CMK (cell line): ENCODE results near the gene POC1B.

Experiments
- DNase-seq: peaks from one replicate; pipeline ENCODE4 v3.0.0-alpha.2; 2010; ENCODE audit warnings: low read depth

The POC1B gene

DNA sequence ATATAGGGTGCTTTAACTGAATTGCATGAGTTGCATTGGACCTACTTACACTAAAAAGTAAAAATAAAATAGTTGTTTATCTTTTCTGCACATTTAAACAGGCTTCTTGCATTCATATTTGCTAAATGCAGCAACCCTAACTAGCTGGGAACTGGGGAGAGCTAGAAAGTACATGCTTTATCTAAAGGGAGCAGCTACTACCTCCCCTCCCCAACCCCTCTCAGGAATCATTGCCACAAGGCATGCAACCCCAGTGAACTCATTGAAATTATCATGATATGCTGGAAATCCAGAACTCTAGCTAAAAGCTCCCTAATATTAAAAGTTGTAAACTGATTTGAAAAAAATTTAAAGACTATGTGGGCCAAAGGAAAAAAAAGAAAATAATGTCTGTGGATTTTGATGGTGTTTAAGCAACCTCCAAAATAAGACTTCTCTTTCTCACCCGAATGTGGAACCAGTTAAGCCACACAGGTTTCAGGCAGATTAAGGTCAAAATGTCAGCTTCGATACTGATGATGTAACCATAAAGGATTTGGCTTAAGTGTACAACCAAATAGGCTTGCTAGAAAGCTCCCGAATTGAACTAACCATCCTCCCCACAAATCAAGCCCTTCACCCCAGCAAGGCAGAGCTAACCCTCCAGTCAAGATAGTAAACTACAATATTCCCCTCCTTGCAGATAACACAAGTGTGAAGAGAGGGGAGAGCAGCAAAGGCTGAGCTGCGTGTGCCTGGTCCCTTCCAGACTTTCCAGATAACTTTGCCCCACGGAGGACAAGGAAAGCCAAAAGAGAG lies 13.8 kb upstream of the POC1B start:
- no peak for DNase-seq

DNA sequence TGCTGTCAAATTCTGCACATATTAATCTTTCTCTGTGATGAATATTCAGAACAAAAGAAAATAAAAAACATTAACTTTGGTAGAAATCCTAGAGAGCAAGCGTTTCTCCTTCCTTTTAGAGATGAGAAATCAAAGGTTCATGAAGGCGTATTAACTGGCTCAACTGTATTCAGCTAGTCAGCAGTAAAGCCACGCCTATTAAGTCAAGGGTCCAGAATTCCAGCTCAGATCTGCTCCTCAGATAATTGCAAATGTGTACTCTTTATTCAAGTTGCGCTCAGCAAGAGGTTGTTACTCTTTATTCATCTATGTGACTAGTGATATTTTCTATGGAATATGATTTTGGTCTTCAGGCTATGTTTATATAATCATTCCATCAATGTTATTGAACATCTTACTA lies 13.1 kb upstream of the POC1B start:
- no peak for DNase-seq

DNA sequence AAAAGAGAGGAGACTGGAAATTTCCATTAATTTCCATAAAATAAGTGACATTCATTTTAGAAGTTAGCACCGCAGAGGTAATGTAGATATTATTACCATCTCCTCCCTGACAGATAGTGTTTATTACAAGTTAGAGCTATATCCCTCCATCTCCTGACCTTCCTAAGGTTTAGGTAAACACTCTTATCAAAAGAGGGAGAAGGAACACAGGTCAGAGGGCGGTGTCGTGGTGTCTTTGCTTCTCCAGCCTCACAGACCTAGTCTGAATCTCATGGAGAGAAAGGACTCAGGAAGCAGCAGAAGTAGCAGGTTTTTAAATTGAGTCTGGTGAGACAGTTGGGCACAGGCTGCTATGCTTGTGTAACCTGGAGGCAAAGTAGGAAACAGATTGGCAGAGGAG lies 11.5 kb upstream of the POC1B start:
- no peak for DNase-seq

DNA sequence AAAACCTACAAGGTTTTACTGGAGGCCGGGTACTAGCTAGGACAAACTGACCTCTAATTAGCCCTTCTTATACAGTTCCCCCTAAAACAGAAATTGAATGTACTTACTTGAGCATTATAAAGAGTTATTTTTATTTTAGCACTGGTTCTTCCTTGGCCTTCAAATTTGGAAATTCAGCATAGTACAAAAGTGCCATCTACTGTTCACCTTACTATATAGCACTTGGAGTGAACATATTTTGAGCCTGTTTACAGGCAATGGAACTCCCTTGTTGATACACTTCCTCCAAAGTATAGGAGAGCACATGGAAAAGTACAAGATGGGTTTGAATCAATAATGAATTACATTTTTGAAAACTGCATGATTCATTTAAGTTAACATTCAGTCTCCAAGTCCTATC lies 3.9 kb upstream of the POC1B start:
- DNase-seq: no peak

DNA sequence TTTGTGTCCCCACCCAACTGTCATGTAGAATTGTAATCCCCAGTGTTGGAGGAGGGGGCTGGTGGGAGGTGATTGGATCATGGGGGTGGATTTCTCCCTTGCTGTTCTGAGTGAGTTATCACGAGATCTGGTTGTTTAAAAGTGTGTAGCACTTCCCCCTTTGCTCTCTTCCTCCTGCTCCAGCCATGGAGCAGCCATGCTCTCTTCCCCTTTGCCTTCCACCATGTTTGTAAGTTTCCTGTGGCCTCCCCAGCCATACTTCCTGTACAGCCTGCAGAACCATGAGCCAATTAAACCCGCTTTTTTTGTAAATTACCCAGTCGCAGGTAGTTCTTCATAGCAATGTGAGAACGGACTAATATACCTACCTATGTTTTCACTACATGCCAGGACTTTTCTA lies 2.6 kb upstream of the POC1B start:
- DNase-seq: no peak

DNA sequence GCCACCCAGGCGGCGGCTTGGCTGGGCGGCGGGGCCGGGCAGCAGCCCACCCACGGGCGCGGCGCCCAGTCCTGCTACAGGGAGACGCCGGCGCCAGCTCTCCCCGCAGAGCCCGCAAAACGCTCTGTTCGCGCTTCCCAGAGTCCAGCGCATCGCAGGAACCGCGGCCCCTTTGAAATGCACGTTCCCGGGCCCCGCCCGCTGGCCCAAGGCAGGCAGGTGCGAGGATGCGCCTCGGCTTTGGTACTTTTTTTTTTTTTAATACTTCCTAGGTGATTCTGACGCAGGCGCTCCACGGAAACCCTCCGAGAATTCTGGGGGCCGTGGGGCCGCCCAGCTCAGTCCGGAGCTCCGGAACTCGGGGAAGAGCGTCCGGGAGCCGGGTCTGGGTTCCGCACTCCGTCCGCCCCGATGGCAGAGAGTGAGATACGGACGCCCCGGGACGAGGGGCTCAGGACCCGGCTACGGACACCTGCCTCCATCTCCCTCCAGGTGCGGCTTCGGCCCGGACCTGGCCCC lies 483 bp downstream of the POC1B start:
- DNase-seq: no peak

DNA sequence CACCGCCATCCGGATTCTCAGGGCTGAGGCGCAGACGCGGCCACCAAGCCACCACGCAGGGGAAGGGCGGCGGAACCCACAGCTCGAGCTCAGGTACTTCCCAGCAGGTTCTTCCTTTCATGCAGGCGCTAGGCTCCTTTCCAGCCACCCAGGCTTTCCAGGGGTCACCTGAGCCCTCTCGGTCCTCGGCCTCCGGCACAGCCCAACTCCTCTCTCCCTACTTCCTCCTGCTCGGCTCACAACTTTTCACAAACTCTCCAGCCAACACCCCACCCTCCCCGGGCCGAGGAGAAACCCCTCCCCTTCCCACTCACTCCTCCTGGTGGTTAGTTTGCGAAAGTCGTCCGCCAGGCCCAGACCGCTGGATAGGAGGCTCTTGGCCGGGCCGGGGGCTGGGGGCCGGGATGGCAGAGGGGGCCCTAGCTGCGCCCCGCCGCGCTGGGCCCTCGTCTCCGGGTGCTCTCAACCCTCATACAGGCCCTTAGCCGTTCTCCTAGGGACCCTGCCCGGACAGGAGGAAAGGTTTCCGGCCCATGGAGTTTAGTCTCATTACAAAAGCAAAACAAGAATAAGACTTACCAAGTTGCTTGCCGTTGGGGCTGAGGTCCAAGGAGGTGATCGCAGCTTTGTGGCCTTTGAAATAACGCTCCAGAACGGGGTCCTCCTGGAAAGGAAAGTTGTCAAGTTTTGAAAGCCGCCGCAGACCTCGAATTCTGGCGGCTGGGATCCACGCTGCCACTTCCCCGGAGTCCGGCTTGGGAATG lies 1.1 kb downstream of the POC1B start, which contains the start of gene GALNT4:
GALNT4 (minus strand) TSS at position 256 of the 764 bp plus-strand sequence; CDS start at position 9, 247 bp downstream.
- no peak for DNase-seq

DNA sequence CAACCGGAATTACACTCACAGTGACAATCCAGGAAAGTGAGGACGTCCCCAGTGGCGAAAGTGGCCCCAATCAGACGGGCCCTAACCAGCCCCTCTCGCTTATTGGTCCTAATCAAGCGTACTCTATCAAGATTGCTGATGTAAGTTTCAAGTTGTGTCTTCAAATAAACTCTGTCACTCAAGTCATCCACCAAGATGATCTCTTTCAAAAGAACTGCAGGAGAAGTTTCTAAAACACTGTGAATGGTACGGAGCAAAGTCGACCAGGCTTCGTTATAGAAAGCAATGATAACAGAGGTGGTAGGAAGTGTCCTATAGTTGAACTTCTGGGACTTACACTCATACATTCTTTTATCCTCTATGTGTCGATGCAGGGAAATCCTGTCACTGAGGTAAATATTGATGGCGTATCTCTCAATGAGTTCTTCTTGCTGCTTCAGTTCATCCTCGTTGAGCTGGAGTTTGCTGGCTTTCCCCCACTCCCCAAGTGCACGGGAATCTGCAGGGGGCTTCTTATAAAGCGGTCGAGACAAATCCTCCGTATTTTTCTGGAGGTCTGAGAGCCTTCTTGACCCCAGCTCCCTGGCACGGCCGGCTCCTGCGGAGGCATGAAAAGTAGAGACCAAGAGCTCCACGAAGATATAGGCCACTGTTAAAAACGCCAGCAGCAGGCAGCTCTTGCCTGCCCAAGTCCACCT lies 1.9 kb downstream of the POC1B start:
- no peak for DNase-seq

DNA sequence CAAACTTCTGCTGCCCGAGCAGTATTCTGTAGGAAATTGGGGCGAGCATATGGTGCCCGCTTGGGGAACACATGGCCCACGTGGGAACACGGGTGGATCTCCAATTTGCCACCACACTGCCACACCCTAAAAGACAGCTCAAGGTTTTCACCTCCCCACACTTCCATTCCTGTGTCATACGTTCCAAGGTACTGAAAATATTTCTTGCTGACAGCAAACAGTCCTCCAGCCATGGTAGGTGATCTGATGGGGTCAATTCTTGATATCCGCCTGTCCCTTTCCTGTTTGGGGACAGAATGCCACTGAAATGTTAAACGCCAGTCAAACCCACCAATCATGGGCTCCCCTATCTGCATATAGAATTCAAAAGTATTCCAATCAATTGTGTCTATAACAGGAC lies 2.5 kb downstream of the POC1B start:
- DNase-seq: no peak

DNA sequence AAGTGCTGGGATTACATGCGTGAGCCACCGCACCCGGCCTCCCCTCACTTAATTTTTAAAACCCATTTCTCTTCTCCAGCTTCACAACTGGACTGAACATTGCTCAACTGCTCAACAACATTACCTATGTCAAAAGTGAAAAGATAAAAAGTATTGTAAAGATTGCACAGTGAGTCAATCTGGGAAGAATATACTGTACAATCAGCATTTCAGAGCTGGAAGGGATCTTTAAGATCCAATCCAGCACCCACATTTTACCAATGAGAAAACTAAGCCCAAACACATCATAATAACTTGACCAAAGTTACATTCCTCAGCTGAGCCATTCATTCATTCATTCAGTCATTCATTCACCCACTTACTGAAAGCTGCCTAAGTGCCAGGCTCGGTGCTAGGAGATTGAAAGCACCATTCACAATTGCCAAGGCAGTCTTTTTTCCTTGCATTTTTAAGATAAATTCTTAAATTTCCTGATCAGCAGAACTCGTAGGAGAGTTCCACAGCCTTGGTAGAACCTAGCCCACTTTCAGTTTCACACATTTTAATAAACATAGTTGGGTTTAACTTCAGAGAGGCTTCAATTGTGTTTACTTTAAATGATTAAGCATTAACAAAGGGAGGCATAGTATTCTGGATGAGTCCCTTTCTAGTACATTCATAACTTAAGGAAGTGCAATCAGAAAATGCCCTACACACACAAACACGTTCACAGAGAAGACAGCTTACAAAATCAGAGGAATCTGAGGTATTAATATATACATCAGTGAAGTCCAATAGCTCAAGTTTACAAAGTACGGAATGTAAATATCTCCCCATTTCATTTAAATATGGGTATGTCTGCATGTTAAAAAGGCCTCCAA lies 4.3 kb downstream of the POC1B start:
- no peak for DNase-seq

DNA sequence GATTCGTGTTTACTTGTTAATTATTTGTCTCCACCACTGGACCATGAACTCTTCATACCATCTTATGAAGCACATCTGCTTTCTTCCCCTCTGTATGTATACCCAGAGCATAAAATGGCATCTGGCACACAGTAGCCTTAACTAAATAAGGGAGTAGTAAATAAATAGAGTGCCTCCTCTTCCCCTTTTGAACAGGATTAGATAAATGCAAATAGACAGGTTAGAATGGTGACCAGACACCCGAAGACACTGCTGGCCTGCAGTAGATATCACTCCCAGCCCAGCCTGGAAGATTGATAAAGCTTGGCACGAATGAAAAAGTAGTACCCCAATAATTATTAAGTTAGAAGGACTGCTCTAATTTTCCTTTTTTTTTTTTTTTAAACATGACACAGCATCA lies 8.1 kb downstream of the POC1B start:
- DNase-seq: no peak

DNA sequence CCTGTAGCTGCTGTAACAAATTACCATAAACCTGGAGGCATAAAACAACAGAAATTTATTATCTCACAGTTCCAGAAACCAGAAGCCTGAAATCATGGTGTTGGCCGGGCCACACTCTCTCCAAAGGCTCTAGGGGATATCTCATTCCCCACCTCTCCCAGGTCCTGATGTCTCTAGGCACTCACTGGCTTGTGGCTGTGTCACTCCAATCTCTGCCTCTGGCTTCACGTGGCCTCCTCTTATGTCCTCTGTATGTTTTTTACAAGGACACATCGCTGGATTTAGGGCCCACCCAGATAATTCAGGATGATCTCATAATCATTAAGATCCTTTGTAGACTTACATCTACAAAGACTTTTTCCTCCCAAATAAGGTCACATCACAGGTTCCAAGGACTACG lies 9.2 kb downstream of the POC1B start:
- DNase-seq: no peak

DNA sequence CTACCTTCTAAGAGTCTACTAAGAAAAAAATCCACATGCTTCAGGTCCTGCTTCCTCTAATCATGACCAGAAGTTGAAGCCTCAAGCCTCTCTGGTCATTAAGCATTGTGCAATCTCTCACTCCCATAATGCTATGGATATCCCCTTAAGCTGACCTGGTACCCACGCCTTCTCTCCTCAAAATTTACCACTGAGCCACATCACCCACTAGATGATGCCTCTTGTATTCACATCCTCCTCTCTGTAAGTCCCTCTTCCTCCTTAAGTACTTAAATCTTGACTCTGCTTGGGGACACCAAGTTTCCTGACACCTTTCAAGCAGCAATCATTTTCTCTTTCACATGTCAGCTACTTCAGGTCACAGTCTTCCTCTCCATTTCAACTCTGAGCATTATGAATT lies 11.1 kb downstream of the POC1B start:
- DNase-seq: no peak

DNA sequence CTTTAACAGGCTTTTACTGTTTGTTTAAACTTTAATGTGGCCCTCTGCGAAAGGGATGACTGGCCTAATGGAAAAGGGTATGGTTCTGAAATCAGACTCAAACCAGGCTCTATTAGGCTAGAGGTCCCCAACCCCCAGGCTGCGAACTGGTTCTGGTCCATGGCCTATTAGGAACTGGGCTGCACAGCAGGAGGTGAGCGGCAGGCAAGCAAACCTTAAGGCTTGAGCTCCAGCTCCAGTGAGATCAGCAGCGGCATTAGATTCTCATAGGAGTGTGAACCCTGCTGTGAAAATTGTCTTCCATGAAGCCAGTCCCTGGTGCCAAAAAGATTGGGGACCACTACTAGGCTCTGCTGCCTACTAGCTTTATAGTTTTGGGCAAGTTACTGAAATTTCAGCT lies 12.3 kb downstream of the POC1B start:
- no peak for DNase-seq

DNA sequence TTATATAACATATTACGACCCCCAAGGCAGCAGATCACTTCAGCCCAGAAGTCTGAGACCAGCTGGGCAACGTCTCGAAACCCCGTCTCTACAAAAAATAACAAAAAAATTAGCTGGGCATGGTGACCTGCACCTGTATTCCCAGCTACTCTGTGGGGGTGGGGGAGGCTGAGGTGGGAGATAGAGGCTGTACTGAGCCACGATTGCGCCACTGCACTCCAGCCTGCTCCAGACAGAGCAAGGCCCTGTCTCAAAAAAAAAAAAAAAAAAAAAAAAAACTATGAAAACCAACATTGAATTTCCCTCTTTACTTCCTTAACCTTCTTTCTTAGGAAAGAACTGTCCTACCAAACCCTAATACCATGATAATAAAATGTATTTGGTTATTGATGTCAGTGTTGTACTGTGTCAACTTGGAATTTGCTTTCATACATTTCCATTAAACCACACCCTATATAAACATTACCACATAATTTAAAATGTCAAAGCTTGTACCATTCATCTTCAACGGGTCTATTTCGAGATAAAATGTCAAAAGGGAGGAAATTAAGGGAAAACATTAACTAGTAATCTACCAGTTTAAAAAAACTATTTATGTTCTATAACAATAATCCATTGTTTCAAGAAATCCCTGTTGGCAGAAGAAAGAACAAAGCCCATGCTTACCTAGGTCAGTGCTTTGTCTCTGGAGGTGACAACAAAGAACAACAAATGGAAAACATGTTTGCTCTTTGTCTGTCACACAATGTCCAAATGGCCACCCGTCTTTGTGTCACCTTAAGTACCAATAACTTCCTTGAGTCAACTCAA lies 18.6 kb downstream of the POC1B start:
- DNase-seq: no peak

DNA sequence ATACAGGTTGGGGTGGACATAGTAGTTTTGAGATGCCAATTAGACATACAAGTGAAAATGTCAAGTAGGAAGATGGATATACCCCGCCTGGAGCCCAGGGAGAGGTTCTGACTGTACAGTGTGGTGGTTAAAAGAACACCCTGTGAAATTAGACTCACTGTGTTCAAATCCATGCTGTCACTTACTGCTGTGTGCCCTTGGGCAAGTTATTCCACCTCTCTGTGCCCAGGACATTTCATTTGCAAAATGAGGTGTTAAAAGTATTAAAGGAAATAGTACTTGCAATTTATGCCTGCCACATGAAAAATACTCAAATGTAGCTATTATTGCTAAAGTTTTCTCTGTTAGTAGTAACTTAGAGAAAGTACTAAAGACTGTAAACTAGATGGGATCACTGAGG lies 19.8 kb downstream of the POC1B start:
- no peak for DNase-seq

DNA sequence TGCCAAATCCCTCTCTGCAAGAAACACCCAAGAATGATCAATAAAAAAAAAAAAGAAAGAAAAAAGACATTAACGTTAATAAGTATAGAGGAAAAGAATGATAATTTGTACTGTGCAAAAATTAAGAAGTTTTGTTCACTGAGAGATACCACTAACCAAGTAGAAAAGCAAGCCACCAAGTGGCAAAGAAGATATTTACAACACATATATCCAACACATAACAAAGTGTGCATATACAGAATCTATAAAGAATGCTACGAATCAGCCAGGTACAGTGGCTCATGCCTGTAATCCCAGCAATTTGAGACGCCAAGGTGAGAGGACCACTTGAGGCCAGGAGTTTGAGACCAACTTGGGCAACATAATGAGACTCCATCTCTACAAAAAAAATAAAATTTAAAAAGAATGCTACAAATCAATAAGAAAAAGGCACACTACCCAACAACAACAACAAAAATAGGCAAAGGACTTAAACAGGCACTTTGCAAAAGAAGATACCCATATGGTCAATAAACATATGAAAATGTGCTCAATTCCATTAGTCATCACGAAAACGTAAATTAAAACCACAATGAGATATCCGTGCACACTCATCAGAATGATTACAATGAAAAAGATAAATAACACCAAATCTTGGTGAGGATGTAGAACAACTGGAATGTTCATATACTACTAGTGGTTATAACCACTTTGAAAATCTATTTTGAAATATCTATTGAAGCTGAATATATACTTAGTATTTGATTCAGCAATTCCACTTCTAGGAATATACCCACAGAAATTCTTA lies 21.1 kb downstream of the POC1B start:
- no peak for DNase-seq

DNA sequence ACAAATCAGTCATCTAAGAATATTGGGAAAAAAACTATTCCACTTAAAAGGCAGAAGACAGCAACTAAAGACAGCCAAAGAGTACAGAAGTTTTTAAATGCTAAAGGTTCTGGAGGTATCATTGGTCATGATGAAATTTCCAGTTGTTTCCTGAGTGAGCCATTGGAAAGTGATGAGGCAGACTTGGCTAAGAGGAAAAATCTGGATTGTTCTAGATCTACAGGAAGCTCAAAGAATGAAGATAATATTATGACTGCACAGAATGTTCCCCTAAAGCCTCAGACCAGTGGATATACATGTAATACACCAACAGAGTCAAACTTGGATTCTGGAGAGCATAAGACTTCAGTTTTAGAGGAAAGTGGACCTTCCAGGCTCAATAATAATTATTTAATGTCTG lies 24.1 kb downstream of the POC1B start:
- DNase-seq: no peak

DNA sequence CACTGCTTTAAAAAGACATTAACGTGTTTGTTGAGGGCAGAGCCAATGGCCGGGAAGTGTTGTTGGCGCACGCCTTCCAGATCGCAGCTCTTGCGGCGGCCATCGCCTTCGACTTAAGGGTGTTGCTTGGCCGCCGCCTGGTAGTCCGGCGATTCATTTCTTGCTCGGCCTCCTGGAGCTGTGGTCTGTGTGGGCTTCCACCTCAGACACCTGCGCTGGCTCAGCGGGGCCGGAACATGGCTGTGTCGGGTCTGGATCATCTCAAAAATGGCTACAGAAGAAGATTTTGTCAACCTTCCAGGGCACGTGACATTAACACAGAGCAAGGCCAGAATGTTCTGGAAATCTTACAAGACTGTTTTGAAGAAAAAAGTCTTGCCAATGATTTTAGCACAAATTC lies 26.0 kb downstream of the POC1B start:
- no peak for DNase-seq

DNA sequence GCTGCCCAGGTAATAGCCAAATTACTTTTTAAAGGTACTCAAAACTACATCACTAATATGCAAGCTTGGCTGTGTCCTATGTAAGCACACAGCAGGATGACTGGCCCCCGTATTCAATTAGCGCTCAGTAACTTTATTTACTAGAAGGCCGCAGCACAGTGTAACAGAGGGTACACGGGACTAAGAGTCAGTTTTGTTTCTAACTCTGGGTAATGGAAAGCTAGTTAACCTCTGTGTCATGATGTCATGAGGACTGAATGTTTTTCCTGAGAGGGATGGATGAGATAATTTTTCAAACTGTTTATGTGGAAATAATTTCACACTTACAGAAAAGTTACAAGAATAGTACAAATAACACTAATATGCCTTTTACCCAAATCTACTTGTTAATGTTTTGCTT lies 28.4 kb downstream of the POC1B start:
- DNase-seq: no peak
